HepG2 (cell line): ENCODE data around the gene TEX261. TPM values are rescaled to one million over a fixed set of nuclear protein-coding genes. Genes with fewer than 3 reads are reported as not detected.

ENCODE experiments used
- ADNP ChIP-seq: sonication (generic); formaldehyde crosslinking; IDR thresholded peaks from 2 replicates; pipeline ENCODE4 v1.4.0; 2020; ENCODE audit warnings: missing genetic modification reagents
- ARHGAP35 ChIP-seq: sonication (generic); formaldehyde crosslinking; IDR thresholded peaks from 2 replicates; pipeline ENCODE4 v1.9.0; 2022; ENCODE audit warnings: mild to moderate bottlenecking, inconsistent platforms, moderate library complexity, missing genetic modification reagents, borderline replicate concordance
- CSRNP1 ChIP-seq: sonication (generic); formaldehyde crosslinking; IDR thresholded peaks from 2 replicates; pipeline ENCODE4 v1.8.1; 2023; ENCODE audit warnings: mild to moderate bottlenecking, missing genetic modification reagents
- GABPA ChIP-seq, 2 experiments: IDR thresholded peaks; 2 replicates each; pipeline ENCODE4 v1.6.1; 2011 to 2016; ENCODE audit warnings: low read depth in 2 of 2, low read length in 1 of 2, missing biosample characterization in 1 of 2, missing genetic modification characterization in 1 of 2
- GLI4 ChIP-seq: sonication (generic); formaldehyde crosslinking; IDR thresholded peaks from 2 replicates; pipeline ENCODE4 v1.5.1; 2020; ENCODE audit warnings: missing genetic modification reagents, mild to moderate bottlenecking, moderate library complexity, borderline replicate concordance
- KLF13 ChIP-seq: sonication (generic); formaldehyde crosslinking; IDR thresholded peaks from 2 replicates; pipeline ENCODE4 v1.4.0; 2020; ENCODE audit warnings: mild to moderate bottlenecking, missing genetic modification reagents
- MXD1 ChIP-seq: sonication (generic); formaldehyde crosslinking; IDR thresholded peaks from 2 replicates; pipeline ENCODE4 v1.4.0; 2020; ENCODE audit warnings: mild to moderate bottlenecking, missing genetic modification reagents
- NR2F6 ChIP-seq, 2 experiments: IDR thresholded peaks; 2 replicates each; pipeline ENCODE4 v1.6.1; 2016; ENCODE audit warnings: antibody characterized with exemption in 1 of 2, mild to moderate bottlenecking in 1 of 2
- ZBTB26 ChIP-seq: IDR thresholded peaks from 2 replicates; pipeline ENCODE4 v1.6.1; 2016; ENCODE audit warnings: missing compliant biosample characterization, missing genetic modification reagents, borderline replicate concordance
- ZNF138 ChIP-seq: sonication (generic); formaldehyde crosslinking; IDR thresholded peaks from 2 replicates; pipeline ENCODE4 v1.5.0; 2020; ENCODE audit warnings: mild to moderate bottlenecking, low read depth, missing genetic modification reagents
- ZNF274 ChIP-seq: sonication (generic); formaldehyde crosslinking; IDR thresholded peaks from 2 replicates; pipeline ENCODE4 v1.5.1; 2020; ENCODE audit warnings: mild to moderate bottlenecking, missing genetic modification reagents
- ZNF383 ChIP-seq: sonication (generic); formaldehyde crosslinking; IDR thresholded peaks from 2 replicates; pipeline ENCODE4 v1.4.0; 2020; ENCODE audit warnings: missing genetic modification reagents, mild to moderate bottlenecking, borderline replicate concordance
- ZNF563 ChIP-seq: sonication (generic); formaldehyde crosslinking; IDR thresholded peaks from 2 replicates; pipeline ENCODE4 v1.8.0; 2022; ENCODE audit warnings: mild to moderate bottlenecking, moderate library complexity, missing genetic modification reagents
- polyA plus RNA-seq, 8 experiments: library from polyadenylated mRNA; depleted of rRNA in 3 of 8; stranded (reverse) in 7 of 8; unstranded in 1 of 8; fragments of >200 nt; fragmentation: Illumina TruSeq in 4 of 8; extraction: Trizol in 4 of 8; gene quantifications; 2 replicates each; pipeline versions ENCODE4 v1.2.1 to v1.2.3, GENCODE V29; 2011 to 2016; ENCODE audit warnings: low read depth in 4 of 8, missing spikeins in 1 of 8, mixed read lengths in 1 of 8; ENCODE audit not compliant: insufficient read depth in 1 of 8
- total RNA-seq, 5 experiments: library from RNA; depleted of rRNA; stranded (reverse); fragments of >200 nt; fragmentation: Illumina TruSeq; extraction: Trizol; gene quantifications; 2 replicates each; pipeline ENCODE4 v1.2.3, GENCODE V29; 2016; ENCODE audit warnings: low read depth in 1 of 5
- TF ChIP-seq, protein P1 (sequence below): sonication (generic); formaldehyde crosslinking; IDR thresholded peaks from 2 replicates; pipeline ENCODE4 v1.5.1; 2020; ENCODE audit warnings: mild to moderate bottlenecking, missing genetic modification reagents, moderate library complexity
- TF ChIP-seq, protein P2 (sequence below): sonication (generic); formaldehyde crosslinking; IDR thresholded peaks from 2 replicates; pipeline ENCODE4 v1.5.0; 2020; ENCODE audit warnings: mild to moderate bottlenecking, missing genetic modification reagents, borderline replicate concordance
- TF ChIP-seq, protein P3 (sequence below): sonication (generic); formaldehyde crosslinking; IDR thresholded peaks from 2 replicates; pipeline ENCODE4 v1.5.0; 2020; ENCODE audit warnings: missing genetic modification reagents

TEX261 gene
- total and polyA plus RNA-seq, 2 of the 13 experiments (the other 11 are each of a cell fraction or from before 2014, with no cell fraction given): 43.8 to 78.7 TPM

GRCh38 chr2:70964596-70965386 is 29.9 kb downstream of the TEX261 start (continued):
- TF ChIP-seq, protein P1, sequence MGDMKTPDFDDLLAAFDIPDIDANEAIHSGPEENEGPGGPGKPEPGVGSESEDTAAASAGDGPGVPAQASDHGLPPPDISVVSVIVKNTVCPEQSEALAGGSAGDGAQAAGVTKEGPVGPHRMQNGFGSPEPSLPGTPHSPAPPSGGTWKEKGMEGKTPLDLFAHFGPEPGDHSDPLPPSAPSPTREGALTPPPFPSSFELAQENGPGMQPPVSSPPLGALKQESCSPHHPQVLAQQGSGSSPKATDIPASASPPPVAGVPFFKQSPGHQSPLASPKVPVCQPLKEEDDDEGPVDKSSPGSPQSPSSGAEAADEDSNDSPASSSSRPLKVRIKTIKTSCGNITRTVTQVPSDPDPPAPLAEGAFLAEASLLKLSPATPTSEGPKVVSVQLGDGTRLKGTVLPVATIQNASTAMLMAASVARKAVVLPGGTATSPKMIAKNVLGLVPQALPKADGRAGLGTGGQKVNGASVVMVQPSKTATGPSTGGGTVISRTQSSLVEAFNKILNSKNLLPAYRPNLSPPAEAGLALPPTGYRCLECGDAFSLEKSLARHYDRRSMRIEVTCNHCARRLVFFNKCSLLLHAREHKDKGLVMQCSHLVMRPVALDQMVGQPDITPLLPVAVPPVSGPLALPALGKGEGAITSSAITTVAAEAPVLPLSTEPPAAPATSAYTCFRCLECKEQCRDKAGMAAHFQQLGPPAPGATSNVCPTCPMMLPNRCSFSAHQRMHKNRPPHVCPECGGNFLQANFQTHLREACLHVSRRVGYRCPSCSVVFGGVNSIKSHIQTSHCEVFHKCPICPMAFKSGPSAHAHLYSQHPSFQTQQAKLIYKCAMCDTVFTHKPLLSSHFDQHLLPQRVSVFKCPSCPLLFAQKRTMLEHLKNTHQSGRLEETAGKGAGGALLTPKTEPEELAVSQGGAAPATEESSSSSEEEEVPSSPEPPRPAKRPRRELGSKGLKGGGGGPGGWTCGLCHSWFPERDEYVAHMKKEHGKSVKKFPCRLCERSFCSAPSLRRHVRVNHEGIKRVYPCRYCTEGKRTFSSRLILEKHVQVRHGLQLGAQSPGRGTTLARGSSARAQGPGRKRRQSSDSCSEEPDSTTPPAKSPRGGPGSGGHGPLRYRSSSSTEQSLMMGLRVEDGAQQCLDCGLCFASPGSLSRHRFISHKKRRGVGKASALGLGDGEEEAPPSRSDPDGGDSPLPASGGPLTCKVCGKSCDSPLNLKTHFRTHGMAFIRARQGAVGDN: peak; percentile 66
- TF ChIP-seq ZNF274 (CRISPR knock-in tag) (no peak), ZBTB26 (CRISPR knock-in tag) (peak; percentile 49; the same call in 1 of the 2 replicates), ADNP (CRISPR knock-in tag) (0 out of 2 replicates have a peak, but pooled peaks have one; percentile 59), NR2F6 (IDR thresholded peaks at IDR 0.05) (no peak), NR2F6 (CRISPR knock-in tag; IDR thresholded peaks at IDR 0.05) (no peak), GABPA (IDR thresholded peaks at IDR 0.05; ENCODE audit: low read depth, low read length) (no peak), GABPA (CRISPR knock-in tag; IDR thresholded peaks at IDR 0.05; ENCODE audit: low read depth) (no peak), KLF13 (no peak), ZNF563 (CRISPR knock-in tag) (0 out of 2 replicates have a peak, but pooled peaks have one; percentile 40), ZNF383 (no peak), GLI4 (no peak), CSRNP1 (CRISPR knock-in tag) (peak; percentile 5; the same call in 1 of the 2 replicates), MXD1 (CRISPR knock-in tag) (no peak), ZNF138 (CRISPR knock-in tag) (no peak), ARHGAP35 (CRISPR knock-in tag) (no peak)
- TF ChIP-seq, protein P2, sequence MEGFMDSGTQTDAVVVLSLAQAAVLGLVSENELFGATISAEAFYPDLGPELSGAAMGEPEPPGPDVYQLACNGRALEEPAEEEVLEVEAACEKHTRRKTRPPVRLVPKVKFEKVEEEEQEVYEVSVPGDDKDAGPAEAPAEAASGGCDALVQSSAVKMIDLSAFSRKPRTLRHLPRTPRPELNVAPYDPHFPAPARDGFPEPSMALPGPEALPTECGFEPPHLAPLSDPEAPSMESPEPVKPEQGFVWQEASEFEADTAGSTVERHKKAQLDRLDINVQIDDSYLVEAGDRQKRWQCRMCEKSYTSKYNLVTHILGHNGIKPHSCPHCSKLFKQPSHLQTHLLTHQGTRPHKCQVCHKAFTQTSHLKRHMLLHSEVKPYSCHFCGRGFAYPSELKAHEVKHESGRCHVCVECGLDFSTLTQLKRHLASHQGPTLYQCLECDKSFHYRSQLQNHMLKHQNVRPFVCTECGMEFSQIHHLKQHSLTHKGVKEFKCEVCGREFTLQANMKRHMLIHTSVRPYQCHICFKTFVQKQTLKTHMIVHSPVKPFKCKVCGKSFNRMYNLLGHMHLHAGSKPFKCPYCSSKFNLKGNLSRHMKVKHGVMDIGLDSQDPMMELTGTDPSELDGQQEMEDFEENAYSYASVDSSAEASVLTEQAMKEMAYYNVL (CRISPR knock-in tag): 0 out of 2 replicates have a peak, but pooled peaks have one; percentile 35
- TF ChIP-seq, protein P3, sequence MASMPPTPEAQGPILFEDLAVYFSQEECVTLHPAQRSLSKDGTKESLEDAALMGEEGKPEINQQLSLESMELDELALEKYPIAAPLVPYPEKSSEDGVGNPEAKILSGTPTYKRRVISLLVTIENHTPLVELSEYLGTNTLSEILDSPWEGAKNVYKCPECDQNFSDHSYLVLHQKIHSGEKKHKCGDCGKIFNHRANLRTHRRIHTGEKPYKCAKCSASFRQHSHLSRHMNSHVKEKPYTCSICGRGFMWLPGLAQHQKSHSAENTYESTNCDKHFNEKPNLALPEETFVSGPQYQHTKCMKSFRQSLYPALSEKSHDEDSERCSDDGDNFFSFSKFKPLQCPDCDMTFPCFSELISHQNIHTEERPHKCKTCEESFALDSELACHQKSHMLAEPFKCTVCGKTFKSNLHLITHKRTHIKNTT (CRISPR knock-in tag): no peak
